ENCODE results near the gene FAM136A. TPM values are rescaled to one million over a fixed set of nuclear protein-coding genes. Genes with fewer than 3 reads are reported as not detected.
"Not testable (repeated sequence)": the region's sequence is repeated elsewhere in the genome, so short reads cannot be mapped to it uniquely, and the experiment has no call there.

Gene FAM136A
- total RNA-seq, result 17.2 and 31.1 TPM in 2 replicates

GRCh38 chr2:70301344-70302194, at the start of gene FAM136A:
Gene FAM136A (minus strand): TSS chr2:70302067. CDS start chr2:70302011, 56 bp downstream.
- peak in 1 of 2 donors; percentile 82 for DNase-seq (ENCODE audit: low read depth in 2 of 2)

GRCh38 chr2:70349921-70350685, 48.2 kb upstream of the FAM136A start:
- peak; percentile 80 to 83 for DNase-seq (ENCODE audit: low read depth in 2 of 2)

GRCh38 chr2:70347831-70348230, 46.0 kb upstream of the FAM136A start:
- DNase-seq (ENCODE audit: low read depth in 2 of 2), result peak in 1 of 2 donors; percentile 64

- DNase-seq (ENCODE audit: low read depth in 2 of 2), result peak in 1 of 2 donors; percentile 19
These were observed 42.3 kb upstream of the FAM136A start for GRCh38 chr2:70344195-70344594.

- no peak for DNase-seq (ENCODE audit: low read depth in 2 of 2)
These were observed 39.6 kb upstream of the FAM136A start for GRCh38 chr2:70341477-70341765.

GRCh38 chr2:70340761-70341476, 39.1 kb upstream of the FAM136A start:
- DNase-seq (ENCODE audit: low read depth in 2 of 2), result peak; percentile 45 to 57

GRCh38 chr2:70340075-70340474, 38.2 kb upstream of the FAM136A start:
- DNase-seq (ENCODE audit: low read depth in 2 of 2), result no peak

GRCh38 chr2:70336552-70336951, 34.7 kb upstream of the FAM136A start:
- no peak for DNase-seq (ENCODE audit: low read depth in 2 of 2)

- DNase-seq (ENCODE audit: low read depth in 2 of 2), result no peak
These were observed 29.1 kb upstream of the FAM136A start for GRCh38 chr2:70331012-70331411.

GRCh38 chr2:70330476-70330875, 28.6 kb upstream of the FAM136A start:
- no peak for DNase-seq (ENCODE audit: low read depth in 2 of 2)

- DNase-seq (ENCODE audit: low read depth in 2 of 2), result peak in 1 of 2 donors; percentile 29
These were observed 27.2 kb upstream of the FAM136A start for GRCh38 chr2:70328921-70329561.

GRCh38 chr2:70325875-70326274, 24.0 kb upstream of the FAM136A start:
- DNase-seq (ENCODE audit: low read depth in 2 of 2), result no peak

- DNase-seq (ENCODE audit: low read depth in 2 of 2), result no peak
These were observed 20.7 kb upstream of the FAM136A start for GRCh38 chr2:70322518-70322917.

GRCh38 chr2:70321370-70321769, 19.5 kb upstream of the FAM136A start:
- no peak for DNase-seq (ENCODE audit: low read depth in 2 of 2)

- no peak for DNase-seq (ENCODE audit: low read depth in 2 of 2)
These were observed 12.8 kb upstream of the FAM136A start for GRCh38 chr2:70314640-70315039.

GRCh38 chr2:70312560-70312959, 10.7 kb upstream of the FAM136A start:
- no peak for DNase-seq (ENCODE audit: low read depth in 2 of 2)

- DNase-seq (ENCODE audit: low read depth in 2 of 2), result no peak
These were observed 9.0 kb upstream of the FAM136A start for GRCh38 chr2:70310899-70311298.

- no peak for DNase-seq (ENCODE audit: low read depth in 2 of 2)
These were observed 3.7 kb upstream of the FAM136A start for GRCh38 chr2:70305531-70305930.

- no peak for DNase-seq (ENCODE audit: low read depth in 2 of 2)
These were observed 2.6 kb upstream of the FAM136A start for GRCh38 chr2:70304498-70304897.

- no peak for DNase-seq (ENCODE audit: low read depth in 2 of 2)
These were observed 1.3 kb upstream of the FAM136A start for GRCh38 chr2:70303186-70303585.

GRCh38 chr2:70302195-70302546, 304 bp upstream of the FAM136A start:
- DNase-seq (ENCODE audit: low read depth in 2 of 2), result not testable (repeated sequence)
